Measurements from ENCODE around the gene POLR3A. TPM values are rescaled to one million over a fixed set of nuclear protein-coding genes. Genes with fewer than 3 reads are reported as not detected.
A peak's percentile ranks its signal among the peaks of the same experiment; 100 is the strongest.

Gene POLR3A
- total and polyA plus RNA-seq, 2 donors (not counting 1 experiment from before 2014, with no cell fraction given): 5.4 to 18.4 TPM

DNA sequence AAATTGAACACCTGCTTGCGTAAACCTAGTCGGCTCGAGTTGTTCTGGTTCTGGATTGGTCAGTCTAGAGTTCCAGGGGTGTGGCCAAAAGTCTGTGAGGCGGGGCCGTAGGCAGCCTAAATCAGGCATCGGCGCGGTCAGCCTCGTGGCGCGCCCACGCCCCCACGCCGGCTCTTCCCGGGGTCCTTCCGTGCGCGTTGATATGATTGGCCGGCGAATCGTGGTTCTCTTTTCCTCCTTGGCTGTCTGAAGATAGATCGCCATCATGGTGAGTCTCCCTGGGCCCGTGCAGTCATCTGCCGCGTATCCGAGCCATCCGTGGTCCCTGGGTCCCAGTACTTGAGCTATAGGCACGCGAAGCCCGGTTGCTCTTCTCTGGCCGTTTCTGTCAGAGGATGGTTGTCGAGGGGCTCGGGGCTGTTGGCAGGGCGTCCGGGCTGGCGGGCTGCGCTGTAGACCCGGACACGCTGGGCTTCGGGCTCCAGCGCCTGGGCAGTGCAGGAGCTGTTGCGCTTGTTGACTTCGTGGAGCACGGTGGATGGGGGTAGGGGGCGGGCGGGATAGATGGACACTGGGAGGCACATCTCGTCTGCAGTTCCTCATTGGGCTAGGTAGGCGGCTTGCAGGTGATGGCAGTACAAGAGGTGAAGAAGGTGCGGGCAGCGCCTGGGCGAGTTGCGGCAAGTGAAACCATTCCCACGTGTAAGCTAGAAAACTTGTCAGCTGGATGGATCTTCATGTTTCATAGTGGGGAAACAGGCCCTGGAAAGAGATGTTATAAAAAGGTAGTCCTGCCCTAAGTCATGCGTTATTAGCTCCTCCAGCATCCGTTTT, 4.5 kb upstream of the POLR3A start, which contains the start of gene RPS24:
Gene RPS24 (plus strand): TSS at position 227 of the 834 bp plus-strand sequence. CDS start 39 bp downstream, at position 266.
- ChIA-PET CTCF (interaction anchor here (0.8 to 1.4 kb wide), 2 partner anchors 12 to 13 kb away, joined by 3 to 13 read pairs; no protein-coding TSS in a partner anchor), POLR2A (interaction anchor here (1.3 kb wide), 1 partner anchor 13 kb away, joined by 3 read pairs; no protein-coding TSS in a partner anchor)
- Mint-ChIP-seq H3K27ac (peak within 1 kb of the TSS; percentile 92), H3K9me3 (ENCODE audit: insufficient read depth) (no peaks in the 10 kb centered on the region), H3K27me3 (no peaks in the 10 kb centered on the region), H3K4me1 (peaks cover 57% of the 10 kb centered on the region), H3K4me3 (peak within 1 kb of the TSS; percentile 93)
- Histone ChIP-seq H2AFZ (ENCODE audit: insufficient read depth, low read depth, low read length, poor library complexity, severe bottlenecking) (peak within 1 kb of the TSS; percentile 87), H3K4me2 (replicated peaks; ENCODE audit: low read depth, low read length, poor library complexity, severe bottlenecking) (peak within 1 kb of the TSS; percentile 74), H3K79me2 (ENCODE audit: control insufficient read depth, insufficient read depth, low read length) (peaks cover 39% of the 10 kb centered on the region), H3K27me3 (replicated peaks in 1 of 4; ENCODE audit: control extremely low read depth in 1 of 4, control insufficient read depth in 3 of 4, insufficient read depth in 4 of 4, low read length in 3 of 4) (no peaks in the 10 kb centered on the region), H3K36me3 (replicated peaks in 1 of 2; ENCODE audit: control extremely low read depth in 1 of 2, control insufficient read depth in 1 of 2, extremely low read depth in 1 of 2, insufficient read depth in 2 of 2, low read length in 1 of 2) (peaks cover 9 to 37% of the 10 kb centered on the region in 2 experiments), H4K20me1 (ENCODE audit: control insufficient read depth, insufficient read depth, low read length, poor library complexity, severe bottlenecking) (peaks cover 41% of the 10 kb centered on the region), H3K27ac (ENCODE audit: low read length in 2 of 2) (peak within 1 kb of the TSS; percentile 43 to 58), H3K9ac (ENCODE audit: low read length) (peak within 1 kb of the TSS; percentile 79), H3K4me1 (ENCODE audit: control insufficient read depth in 2 of 2, insufficient read depth in 2 of 2, low read length in 2 of 2) (peaks cover 28 to 42% of the 10 kb centered on the region in 2 donors), H3K9me3 (ENCODE audit: control extremely low read depth in 1 of 3, control insufficient read depth in 2 of 3, insufficient read depth in 1 of 3, low read length in 2 of 3) (peaks cover 0 to 3% (median 0%) of the 10 kb centered on the region in 3 donors), H3K4me3 (ENCODE audit: control extremely low read depth in 1 of 5, extremely low read depth in 1 of 5, insufficient read depth in 1 of 5, low read depth in 2 of 5, low read length in 4 of 5) (peak within 1 kb of the TSS; percentile 84 to 100 (median 95))
- DNase-seq (peak; percentile 98), ATAC-seq (ENCODE audit: low read depth) (peak; percentile 89)
- WGBS (ENCODE audit: insufficient coverage): under 1% methylated on average over 49 of the region's 55 CpGs
- intact Hi-C loops (cut with micrococcal nuclease): loop anchor here (1.0 to 5.0 kb wide), 3 partner anchors 269 to 1252 kb away; no protein-coding TSS in a partner anchor
- TF ChIP-seq, protein P1, sequence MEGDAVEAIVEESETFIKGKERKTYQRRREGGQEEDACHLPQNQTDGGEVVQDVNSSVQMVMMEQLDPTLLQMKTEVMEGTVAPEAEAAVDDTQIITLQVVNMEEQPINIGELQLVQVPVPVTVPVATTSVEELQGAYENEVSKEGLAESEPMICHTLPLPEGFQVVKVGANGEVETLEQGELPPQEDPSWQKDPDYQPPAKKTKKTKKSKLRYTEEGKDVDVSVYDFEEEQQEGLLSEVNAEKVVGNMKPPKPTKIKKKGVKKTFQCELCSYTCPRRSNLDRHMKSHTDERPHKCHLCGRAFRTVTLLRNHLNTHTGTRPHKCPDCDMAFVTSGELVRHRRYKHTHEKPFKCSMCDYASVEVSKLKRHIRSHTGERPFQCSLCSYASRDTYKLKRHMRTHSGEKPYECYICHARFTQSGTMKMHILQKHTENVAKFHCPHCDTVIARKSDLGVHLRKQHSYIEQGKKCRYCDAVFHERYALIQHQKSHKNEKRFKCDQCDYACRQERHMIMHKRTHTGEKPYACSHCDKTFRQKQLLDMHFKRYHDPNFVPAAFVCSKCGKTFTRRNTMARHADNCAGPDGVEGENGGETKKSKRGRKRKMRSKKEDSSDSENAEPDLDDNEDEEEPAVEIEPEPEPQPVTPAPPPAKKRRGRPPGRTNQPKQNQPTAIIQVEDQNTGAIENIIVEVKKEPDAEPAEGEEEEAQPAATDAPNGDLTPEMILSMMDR (IDR thresholded peaks at IDR 0.05): peak; percentile 9
- TF ChIP-seq EZH2 (IDR thresholded peaks at IDR 0.05; ENCODE audit: borderline replicate concordance, insufficient read depth, low read depth, low read length, poor library complexity, severe bottlenecking): no peak

DNA sequence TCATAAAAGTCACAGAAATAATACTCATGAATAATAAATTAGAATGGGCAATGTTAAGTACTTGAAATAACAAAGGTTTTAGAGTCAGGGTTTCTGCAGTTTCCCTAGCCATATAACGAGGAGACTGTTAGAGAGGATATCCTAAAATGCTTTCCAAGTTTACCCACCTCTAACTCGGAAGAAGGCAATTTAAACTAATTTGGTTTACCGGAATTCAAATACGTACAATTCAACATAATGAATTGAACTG, 4.0 kb upstream of the POLR3A start:
- H3K9ac ChIP-seq (ENCODE audit: low read length): peak overlapping the region; percentile 79
- peak overlapping the region; percentile 84 to 100 (median 95) for H3K4me3 ChIP-seq (ENCODE audit: control extremely low read depth in 1 of 5, extremely low read depth in 1 of 5, insufficient read depth in 1 of 5, low read depth in 2 of 5, low read length in 4 of 5)
- POLR2A ChIA-PET: no interaction called here
- H3K4me3 Mint-ChIP-seq: peak overlapping the region; percentile 93
- H3K36me3 ChIP-seq (replicated peaks in 1 of 2; ENCODE audit: control extremely low read depth in 1 of 2, control insufficient read depth in 1 of 2, extremely low read depth in 1 of 2, insufficient read depth in 2 of 2, low read length in 1 of 2): peaks cover 5 to 31% of the 10 kb centered on the region in 2 experiments
- H3K4me1 ChIP-seq (ENCODE audit: control insufficient read depth in 2 of 2, insufficient read depth in 2 of 2, low read length in 2 of 2): peaks cover 34 to 47% of the 10 kb centered on the region in 2 donors
- peak overlapping the region; percentile 14 to 43 for H3K27ac ChIP-seq (ENCODE audit: low read length in 2 of 2)
- DNase-seq: no peak
- no CpG with 5 or more reads among the region's 4 CpGs for WGBS (ENCODE audit: insufficient coverage)
- TF ChIP-seq, protein P1 (IDR thresholded peaks at IDR 0.05): no peak
- no peak for TF ChIP-seq EZH2 (IDR thresholded peaks at IDR 0.05; ENCODE audit: borderline replicate concordance, insufficient read depth, low read depth, low read length, poor library complexity, severe bottlenecking)
- no peaks in the 10 kb centered on the region for H3K27me3 ChIP-seq (replicated peaks in 1 of 4; ENCODE audit: control extremely low read depth in 1 of 4, control insufficient read depth in 3 of 4, insufficient read depth in 4 of 4, low read length in 3 of 4)
- H4K20me1 ChIP-seq (ENCODE audit: control insufficient read depth, insufficient read depth, low read length, poor library complexity, severe bottlenecking): peaks cover 36% of the 10 kb centered on the region
- H3K27me3 Mint-ChIP-seq: no peaks in the 10 kb centered on the region
- peak overlapping the region; percentile 74 for H3K4me2 ChIP-seq (replicated peaks; ENCODE audit: low read depth, low read length, poor library complexity, severe bottlenecking)
- ATAC-seq (ENCODE audit: low read depth): no peak
- CTCF ChIA-PET: interaction anchor here (1.4 kb wide), 1 partner anchor 13 kb away, joined by 13 read pairs; no protein-coding TSS in a partner anchor
- peaks cover 45% of the 10 kb centered on the region for H3K79me2 ChIP-seq (ENCODE audit: control insufficient read depth, insufficient read depth, low read length)
- peaks cover 55% of the 10 kb centered on the region for H3K4me1 Mint-ChIP-seq
- peaks cover 0 to 3% (median 0%) of the 10 kb centered on the region in 3 donors for H3K9me3 ChIP-seq (ENCODE audit: control extremely low read depth in 1 of 3, control insufficient read depth in 2 of 3, insufficient read depth in 1 of 3, low read length in 2 of 3)
- peak overlapping the region; percentile 92 for H3K27ac Mint-ChIP-seq
- intact Hi-C loops (cut with micrococcal nuclease): loop anchor here (1.0 to 5.0 kb wide), 3 partner anchors 270 to 1253 kb away; no protein-coding TSS in a partner anchor
- H3K9me3 Mint-ChIP-seq (ENCODE audit: insufficient read depth): no peaks in the 10 kb centered on the region
- H2AFZ ChIP-seq (ENCODE audit: insufficient read depth, low read depth, low read length, poor library complexity, severe bottlenecking): peak overlapping the region; percentile 87

Data from B cell (primary cell).